Common myeloid progenitor, CD34-positive (primary cell): ENCODE data around the gene TLCD4.
"Not testable (repeated sequence)": the region's sequence is repeated elsewhere in the genome, so short reads cannot be mapped to it uniquely, and the experiment has no call there.

Experiments
- CTCF ChIA-PET: fragments of 350-600 bp; sonication (Branson Sonifier 250); formaldehyde crosslinking; loops from one replicate; lab custom pipeline; 2021; ENCODE audit warnings: antibody characterized with exemption; lab: Charles Lee
- POLR2A ChIA-PET: fragments of 350-600 bp; sonication (Branson Sonifier 250); formaldehyde crosslinking; loops from one replicate; lab custom pipeline; 2021; ENCODE audit warnings: antibody characterized with exemption; lab: Charles Lee
- DNase-seq, 3 donors: peaks; one replicate each; pipeline versions ENCODE4 v3.0.0 to v3.0.0-alpha.2; 2013
- H3K27ac ChIP-seq, 2 experiments: 1 replicate in 1 of 2; 2 replicates in 1 of 2; pipeline ENCODE4 v1.7.0; 2013; ENCODE audit warnings: inconsistent platforms in 2 of 2, low read length in 2 of 2, mild to moderate bottlenecking in 2 of 2, low read depth in 1 of 2, moderate library complexity in 1 of 2; ENCODE audit not compliant: severe bottlenecking in 2 of 2, insufficient read depth in 1 of 2, poor library complexity in 1 of 2
- H3K27me3 ChIP-seq, 5 experiments: replicated peaks in 2 of 5; 1 replicate in 3 of 5; 2 replicates in 2 of 5; pipeline versions ENCODE4 v1.6.1 to v1.7.0; 2013; ENCODE audit warnings: low read length in 4 of 5, mild to moderate bottlenecking in 2 of 5, moderate library complexity in 2 of 5, inconsistent platforms in 1 of 5; ENCODE audit not compliant: insufficient read depth in 5 of 5, control insufficient read depth in 4 of 5
- H3K36me3 ChIP-seq, 4 experiments: 1 replicate in 2 of 4; 2 replicates in 2 of 4; pipeline versions ENCODE4 v1.6.1 to v1.7.0; 2013; ENCODE audit warnings: low read length in 3 of 4, control low read depth in 1 of 4, mild to moderate bottlenecking in 1 of 4; ENCODE audit not compliant: control insufficient read depth in 4 of 4, insufficient read depth in 4 of 4
- H3K4me1 ChIP-seq, 4 experiments: 1 replicate in 3 of 4; 2 replicates in 1 of 4; pipeline versions ENCODE4 v1.6.1 to v1.7.1; 2013; ENCODE audit warnings: low read length in 3 of 4, mild to moderate bottlenecking in 3 of 4, control low read depth in 1 of 4, inconsistent platforms in 1 of 4, moderate library complexity in 1 of 4; ENCODE audit not compliant: control insufficient read depth in 4 of 4, insufficient read depth in 4 of 4; ENCODE audit errors: control extremely low read depth in 1 of 4
- H3K4me3 ChIP-seq, 7 experiments: 1 replicate in 4 of 7; 2 replicates in 3 of 7; pipeline versions ENCODE4 v1.5.1 to v1.7.0; 2013; ENCODE audit warnings: mild to moderate bottlenecking in 7 of 7, low read length in 6 of 7, moderate library complexity in 6 of 7, inconsistent platforms in 2 of 7, low read depth in 2 of 7, control low read depth in 1 of 7; ENCODE audit not compliant: insufficient read depth in 4 of 7, control insufficient read depth in 1 of 7; ENCODE audit errors: extremely low read depth in 1 of 7
- H3K9me3 ChIP-seq, 5 experiments: 1 replicate in 4 of 5; 2 replicates in 1 of 5; pipeline versions ENCODE4 v1.6.1 to v1.7.1; 2013; ENCODE audit warnings: low read length in 4 of 5, mild to moderate bottlenecking in 2 of 5, inconsistent platforms in 1 of 5, low read depth in 1 of 5, moderate library complexity in 1 of 5; ENCODE audit not compliant: control insufficient read depth in 4 of 5, insufficient read depth in 2 of 5; ENCODE audit errors: control extremely low read depth in 1 of 5
- WGBS: methylation state at CpG from one replicate; pipeline ENCODE4 v1.1.5; 2013; ENCODE audit not compliant: insufficient coverage; 5-methylcytosine and 5-hydroxymethylcytosine counted together

Gene TLCD4

DNA sequence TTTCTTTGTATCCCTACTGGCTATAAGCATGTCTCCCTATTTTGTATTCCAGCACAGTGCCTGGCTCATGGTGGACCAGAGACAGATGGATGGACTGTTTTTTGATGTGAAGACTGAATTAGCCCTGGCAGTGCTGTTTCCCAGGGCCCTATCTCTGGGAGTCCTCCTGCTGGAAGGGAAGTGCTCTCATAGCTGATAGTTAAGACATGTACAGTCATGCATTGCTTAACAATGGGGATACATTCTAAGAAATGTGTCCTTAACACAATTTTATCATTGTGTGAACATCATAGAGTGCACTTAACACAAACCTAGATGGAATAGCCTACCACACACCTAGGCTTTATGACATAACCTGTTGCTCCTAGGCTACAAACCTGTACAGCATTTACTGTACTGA is 21.1 kb downstream of the TLCD4 start:
- POLR2A ChIA-PET = no interaction called here
- DNase-seq = no peak
- Histone ChIP-seq H3K4me3 (no peak overlapping the region), H3K4me1 (no peaks in the 10 kb centered on the region), H3K9me3 (no peaks in the 10 kb centered on the region), H3K27ac (no peak overlapping the region), H3K27me3 (peaks cover 0 to 7% (median 0%) of the 10 kb centered on the region in 5 experiments), H3K36me3 (no peaks in the 10 kb centered on the region)
- CTCF ChIA-PET = no interaction called here

- DNase-seq = no peak
- no peaks in the 10 kb centered on the region for H3K36me3 ChIP-seq
- ChIA-PET CTCF (no interaction called here), POLR2A (no interaction called here)
- no peaks in the 10 kb centered on the region for H3K4me1 ChIP-seq
- no peak overlapping the region for H3K4me3 ChIP-seq
- H3K27me3 ChIP-seq = peaks cover 0 to 7% (median 0%) of the 10 kb centered on the region in 5 experiments
- no peaks in the 10 kb centered on the region for H3K9me3 ChIP-seq
- no CpG with 5 or more reads among the region's 1 CpG for WGBS
- no peak overlapping the region for H3K27ac ChIP-seq
These were observed 21.9 kb downstream of the TLCD4 start for GRCh38 chr1:95139039-95139438.

GRCh38 chr1:95140791-95141190 is 23.6 kb downstream of the TLCD4 start:
- ChIA-PET POLR2A (no interaction called here), CTCF (interaction anchor here (1.2 kb wide), 1 partner anchor 53 kb away, joined by 3 read pairs; no protein-coding TSS in a partner anchor)
- no peak overlapping the region for H3K27ac ChIP-seq
- DNase-seq = no peak
- no peaks in the 10 kb centered on the region for H3K9me3 ChIP-seq
- H3K27me3 ChIP-seq = peaks cover 0 to 3% (median 0%) of the 10 kb centered on the region in 5 experiments
- H3K36me3 ChIP-seq = no peaks in the 10 kb centered on the region
- H3K4me1 ChIP-seq = no peaks in the 10 kb centered on the region
- no peak overlapping the region for H3K4me3 ChIP-seq

DNA sequence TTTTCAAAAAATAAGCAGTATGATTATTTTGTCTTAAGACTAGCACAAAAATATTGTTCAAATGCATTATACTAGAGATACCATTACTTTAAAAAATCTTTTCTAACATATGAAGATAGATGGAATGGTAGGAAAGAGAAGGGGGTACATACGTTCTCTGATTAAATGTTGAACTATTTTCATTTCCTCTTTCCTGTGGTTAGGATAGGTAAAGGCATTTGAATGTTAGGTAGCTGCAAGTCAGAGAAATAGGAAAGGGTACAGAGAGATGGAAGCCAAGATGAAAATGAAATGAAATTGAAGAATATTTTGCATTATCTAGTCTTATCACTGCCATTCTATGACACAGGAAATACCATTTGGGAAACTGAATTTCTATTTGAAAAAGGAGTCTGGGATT is 28.3 kb downstream of the TLCD4 start:
- WGBS = no CpG with 5 or more reads among the region's 1 CpG
- DNase-seq = no peak
- no peak overlapping the region for H3K27ac ChIP-seq
- ChIA-PET CTCF (no interaction called here), POLR2A (no interaction called here)
- H3K27me3 ChIP-seq = no peaks in the 10 kb centered on the region
- H3K36me3 ChIP-seq = no peaks in the 10 kb centered on the region
- no peaks in the 10 kb centered on the region for H3K4me1 ChIP-seq
- no peak overlapping the region for H3K4me3 ChIP-seq
- H3K9me3 ChIP-seq = no peaks in the 10 kb centered on the region

DNA sequence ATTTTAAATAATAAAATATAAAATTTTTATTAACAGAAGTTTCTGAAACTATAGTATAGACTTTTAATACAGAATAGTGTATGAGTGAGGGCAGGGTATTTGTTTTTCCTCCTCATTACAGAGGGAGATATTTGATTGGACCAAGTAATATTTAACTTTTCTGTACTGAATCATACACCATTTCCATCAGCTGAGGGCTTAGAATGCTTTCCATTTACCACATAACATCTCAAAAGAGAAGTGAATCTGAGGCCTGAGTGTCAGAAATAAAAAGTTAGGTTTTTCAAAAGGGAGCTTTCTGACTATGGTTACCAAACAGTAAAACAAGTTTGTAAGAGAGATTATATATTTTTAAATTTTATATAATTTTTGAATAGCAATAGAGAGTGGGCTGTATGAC is 29.5 kb downstream of the TLCD4 start:
- H3K4me3 ChIP-seq = no peak overlapping the region
- no peaks in the 10 kb centered on the region for H3K27me3 ChIP-seq
- ChIA-PET CTCF (no interaction called here), POLR2A (no interaction called here)
- no peak for DNase-seq
- no peaks in the 10 kb centered on the region for H3K36me3 ChIP-seq
- no peak overlapping the region for H3K27ac ChIP-seq
- H3K9me3 ChIP-seq = no peaks in the 10 kb centered on the region
- H3K4me1 ChIP-seq = no peaks in the 10 kb centered on the region

DNA sequence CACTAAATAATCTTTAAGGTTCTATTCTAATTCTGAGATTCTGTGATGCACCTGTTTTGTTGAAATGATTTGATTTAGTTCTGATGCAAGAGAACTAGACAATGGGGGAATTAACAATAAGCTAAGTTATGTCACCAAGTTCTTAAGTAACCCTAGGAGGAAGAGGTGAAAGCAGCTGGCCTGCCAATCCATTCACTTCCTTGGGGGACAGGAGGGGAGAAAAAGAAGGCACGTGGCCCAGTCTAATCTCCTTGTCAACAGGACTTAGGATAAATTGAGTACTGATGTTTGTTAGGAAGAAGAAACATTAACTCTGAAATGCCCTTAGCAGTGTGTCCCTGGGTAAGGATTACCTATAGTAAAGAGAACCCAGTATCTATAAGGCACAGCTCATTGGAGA is 36.9 kb downstream of the TLCD4 start:
- H3K4me1 ChIP-seq = no peaks in the 10 kb centered on the region
- WGBS = 63% methylated on average over 1 of the region's 1 CpG
- H3K36me3 ChIP-seq = no peaks in the 10 kb centered on the region
- no peaks in the 10 kb centered on the region for H3K27me3 ChIP-seq
- no peaks in the 10 kb centered on the region for H3K9me3 ChIP-seq
- POLR2A ChIA-PET = no interaction called here
- CTCF ChIA-PET = interaction anchor here (1.3 to 1.7 kb wide), 2 partner anchors 21 to 26 kb away, joined by 3 to 5 read pairs; no protein-coding TSS in a partner anchor
- no peak overlapping the region for H3K4me3 ChIP-seq
- no peak for DNase-seq
- H3K27ac ChIP-seq = no peak overlapping the region

DNA sequence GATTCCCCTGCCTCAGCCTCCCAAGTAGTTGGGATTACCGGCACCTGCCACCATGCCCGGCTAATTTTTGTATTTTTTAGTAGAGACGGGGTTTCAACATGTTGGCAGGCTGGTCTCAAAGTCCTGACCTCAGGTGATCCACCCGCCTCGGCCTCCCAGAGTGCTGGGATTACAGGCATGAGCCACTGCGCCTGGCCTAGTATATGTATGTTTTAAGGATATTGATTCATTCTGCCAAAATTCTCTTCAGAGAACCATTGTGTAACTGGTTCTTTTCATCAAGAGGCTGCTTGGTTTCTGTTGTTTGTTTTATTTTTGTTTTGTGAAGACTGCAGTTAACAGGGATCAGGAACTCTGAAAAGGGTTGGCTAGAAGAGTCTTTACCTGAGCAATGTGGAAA is 48.4 kb downstream of the TLCD4 start:
- POLR2A ChIA-PET, CTCF ChIA-PET: not testable (repeated sequence)
- WGBS = 98% methylated on average over 4 of the region's 6 CpGs

More for the DNA sequence above, 48.4 kb downstream of the TLCD4 start:
- DNase-seq, H3K4me3 ChIP-seq, H3K9me3 ChIP-seq, H3K27ac ChIP-seq, H3K27me3 ChIP-seq, H3K36me3 ChIP-seq, H3K4me1 ChIP-seq: not testable (repeated sequence)
